Endothelial cell of umbilical vein (primary cell): ENCODE data around the gene RAD9A. TPM values are rescaled to one million over a fixed set of nuclear protein-coding genes. Genes with fewer than 3 reads are reported as not detected.

Experiments used
- Bru-seq: library from RNA; stranded (reverse); fragments of 400-500 nt; gene quantifications from one replicate; lab custom pipeline; 2021; lab: Mats Ljungman, UMichigan
- BruChase-seq, 2 experiments: library from RNA; stranded (reverse); fragments of 400-500 nt; gene quantifications; one replicate each; lab custom pipeline; 2021; lab: Mats Ljungman, UMichigan
- BruUV-seq: library from RNA; stranded (reverse); fragments of 400-500 nt; replicated peaks from 2 replicates; lab custom pipeline; 2021; lab: Mats Ljungman, UMichigan
- CTCF ChIA-PET: fragments of 300-600, 350-600 bp; sonication (Branson Sonifier 250); formaldehyde crosslinking; loops from one replicate; lab custom pipeline; 2021; ENCODE audit warnings: antibody characterized with exemption, inconsistent platforms; lab: Charles Lee
- POLR2A ChIA-PET: fragments of 300-600, 350-600 bp; sonication (Branson Sonifier 250); formaldehyde crosslinking; loops from one replicate; lab custom pipeline; 2021; ENCODE audit warnings: antibody characterized with exemption, inconsistent platforms; lab: Charles Lee
- DNase-seq: peaks from one replicate; pipeline ENCODE4 v3.0.0-alpha.2; 2011; ENCODE audit warnings: low read depth, low spot score
- FAIRE-seq: peaks from 2 replicates; lab custom pipeline; 2011; peaks lifted over from hg19 to GRCh38; lab: Jason Lieb, UNC
- H2AFZ ChIP-seq: 2 replicates; pipeline ENCODE4 v1.6.0; 2012; ENCODE audit warnings: low read depth, low read length, control low read depth, inconsistent platforms
- H3K27ac ChIP-seq: 2 replicates; pipeline ENCODE4 v1.5.1; 2011; ENCODE audit warnings: low read depth, mild to moderate bottlenecking, control low read depth, low read length, moderate library complexity; ENCODE audit not compliant: insufficient read depth
- H3K27me3 ChIP-seq, 2 experiments: 2 replicates each; pipeline versions ENCODE4 v1.6.0 to v1.6.1; 2011; ENCODE audit warnings: low read length in 2 of 2, mixed read lengths in 1 of 2; ENCODE audit not compliant: control insufficient read depth in 2 of 2, insufficient read depth in 2 of 2
- H3K36me3 ChIP-seq, 2 experiments: 2 replicates in 1 of 2; 3 replicates in 1 of 2; pipeline ENCODE4 v1.5.1; 2011; ENCODE audit warnings: low read length in 2 of 2, mild to moderate bottlenecking in 1 of 2, moderate library complexity in 1 of 2; ENCODE audit not compliant: control insufficient read depth in 2 of 2, insufficient read depth in 2 of 2; ENCODE audit errors: extremely low read depth in 1 of 2
- H3K4me1 ChIP-seq: 3 replicates; pipeline ENCODE4 v1.5.1; 2011; ENCODE audit warnings: mild to moderate bottlenecking, low read length; ENCODE audit not compliant: control insufficient read depth, insufficient read depth; ENCODE audit errors: extremely low read depth
- H3K4me2 ChIP-seq: 2 replicates; pipeline ENCODE4 v1.6.1; 2011; ENCODE audit warnings: low read length, control low read depth, mixed read lengths; ENCODE audit not compliant: insufficient read depth
- H3K4me3 ChIP-seq, 3 experiments: fragments of 200-600 bp in 1 of 3; sonication (generic), shearing (Covaris generic) in 1 of 3; replicated peaks in 1 of 3; 2 replicates each; pipeline ENCODE4 v1.5.1; 2011 to 2016; ENCODE audit warnings: control low read depth in 3 of 3, low read length in 3 of 3, mild to moderate bottlenecking in 2 of 3, inconsistent platforms in 1 of 3, low read depth in 1 of 3, moderate library complexity in 1 of 3; ENCODE audit not compliant: insufficient read depth in 1 of 3
- H3K79me2 ChIP-seq: 2 replicates; pipeline ENCODE4 v1.6.0; 2012; ENCODE audit warnings: low read length, inconsistent platforms; ENCODE audit not compliant: control insufficient read depth, insufficient read depth
- H3K9ac ChIP-seq: replicated peaks from 2 replicates; pipeline ENCODE3; 2011; ENCODE audit warnings: low read length, control low read depth; ENCODE audit not compliant: insufficient read depth; ENCODE audit errors: extremely low read depth
- H3K9me1 ChIP-seq: replicated peaks from 3 replicates; pipeline ENCODE4 v1.6.0; 2011; ENCODE audit warnings: mild to moderate bottlenecking, low read length; ENCODE audit not compliant: control insufficient read depth, insufficient read depth; ENCODE audit errors: extremely low read depth
- H3K9me3 ChIP-seq: replicated peaks from 2 replicates; pipeline ENCODE4 v1.5.1; 2012; ENCODE audit warnings: low read length, inconsistent platforms; ENCODE audit not compliant: control insufficient read depth, insufficient read depth
- H4K20me1 ChIP-seq: replicated peaks from 2 replicates; pipeline ENCODE3; 2011; ENCODE audit warnings: mild to moderate bottlenecking, low read length; ENCODE audit not compliant: control insufficient read depth, insufficient read depth; ENCODE audit errors: extremely low read depth
- CTCF ChIP-seq, 2 donors: IDR thresholded peaks; 1 replicate in 1 of 2; 2 replicates in 1 of 2; pipeline ENCODE4 v1.5.1; 2011; ENCODE audit warnings: low read length in 2 of 2, mild to moderate bottlenecking in 2 of 2, moderate library complexity in 2 of 2, control low read depth in 1 of 2, inconsistent platforms in 1 of 2, low read depth in 1 of 2; ENCODE audit not compliant: insufficient read depth in 1 of 2; ENCODE audit errors: extremely low read depth in 1 of 2
- EZH2 ChIP-seq: IDR thresholded peaks from 2 replicates; pipeline ENCODE4 v1.6.1; 2012; ENCODE audit warnings: borderline replicate concordance, low read depth, mild to moderate bottlenecking, moderate library complexity, low read length, inconsistent platforms; ENCODE audit not compliant: severe bottlenecking
- FOS ChIP-seq: IDR thresholded peaks from 2 replicates; pipeline ENCODE4 v1.6.1; 2011; ENCODE audit warnings: mild to moderate bottlenecking, low read length, moderate library complexity, borderline replicate concordance; ENCODE audit not compliant: insufficient read depth
- GATA2 ChIP-seq: IDR thresholded peaks from 2 replicates; pipeline ENCODE4 v1.7.0; 2011; ENCODE audit warnings: low read depth, mild to moderate bottlenecking, moderate library complexity, mixed read lengths, low read length; ENCODE audit not compliant: insufficient read length, insufficient read depth
- JUN ChIP-seq: IDR thresholded peaks from 2 replicates; pipeline ENCODE4 v1.6.1; 2011; ENCODE audit warnings: borderline replicate concordance, low read depth; ENCODE audit not compliant: insufficient read length, insufficient read depth
- MAX ChIP-seq: IDR thresholded peaks from 2 replicates; pipeline ENCODE4 v1.6.1; 2011; ENCODE audit not compliant: insufficient read depth, insufficient read length
- MYC ChIP-seq: IDR thresholded peaks from one replicate; pipeline ENCODE4 v1.6.1; 2011; ENCODE audit warnings: mild to moderate bottlenecking, low read depth, low read length
- POLR2A ChIP-seq: IDR thresholded peaks from 2 replicates; pipeline ENCODE4 v1.6.1; 2012; ENCODE audit warnings: low read depth, mild to moderate bottlenecking, control low read depth, low read length
- POLR2AphosphoS5 ChIP-seq: IDR thresholded peaks from 2 replicates; pipeline ENCODE4 v1.6.1; 2012; ENCODE audit warnings: low read depth, mild to moderate bottlenecking, control low read depth, low read length, moderate library complexity; ENCODE audit not compliant: insufficient read depth
- dilution Hi-C: fragments of 300-500 bp; cut with MboI; formaldehyde crosslinking; loops from one replicate; pipeline ENCODE4 v1.15.0; 2019; ENCODE audit warnings: low sequenced_read_pairs; ENCODE audit not compliant: extremely low pct_ligation_motif_present
- intact Hi-C: fragments of 100-400 bp; cut with micrococcal nuclease; formaldehyde crosslinking; loops from one replicate; pipeline ENCODE4 v1.10.0; 2022
- long read RNA-seq: library from polyadenylated mRNA; stranded (forward); transcript quantifications from one replicate; pipeline ENCODE4 v2.0.0, GENCODE V29; 2021
- polyA minus RNA-seq, 3 experiments: library from RNA; depleted of rRNA, polyadenylated mRNA; stranded (reverse); fragments of >200 nt; gene quantifications; 1 replicate in 1 of 3; 2 replicates in 2 of 3; pipeline ENCODE4 v1.2.3, GENCODE V29; 2011
- polyA plus RNA-seq, 4 experiments: library from polyadenylated mRNA; depleted of rRNA in 3 of 4; stranded (reverse) in 3 of 4; unstranded in 1 of 4; fragments of >200 nt; gene quantifications; 2 replicates each; pipeline versions ENCODE4 v1.2.1 to v1.2.3, GENCODE V29; 2011 to 2012; ENCODE audit warnings: missing spikeins in 1 of 4
- total RNA-seq: library from RNA; stranded (reverse); gene quantifications from 2 replicates; pipeline ENCODE4 v1.2.3, GENCODE V29; 2021

Gene RAD9A
- 18.4 and 24.6 TPM in 2 replicates for total RNA-seq
- 22.2 and 25.5 TPM in 2 replicates for polyA plus RNA-seq
- polyA plus RNA-seq (2011; cell fraction: cytosol; rRNA removed) = 8.0 and 14.2 TPM in 2 replicates
- 93.4 and 97.2 TPM in 2 replicates for polyA plus RNA-seq (2011; cell fraction: nucleus; rRNA removed)
- 13.7 and 14.0 TPM in 2 replicates for polyA plus RNA-seq (2012)
- polyA minus RNA-seq = 8.2 and 9.1 TPM in 2 replicates
- 6.8 TPM for polyA minus RNA-seq (2011; cell fraction: cytosol; rRNA and poly(A)+ RNA removed)
- polyA minus RNA-seq (2011; cell fraction: nucleus; rRNA and poly(A)+ RNA removed) = 16.2 and 18.6 TPM in 2 replicates
- Bru-seq, nascent RNA = percentile 55 among the genes with signal in this experiment
- BruChase-seq, experiment 1, labeled RNA remaining after a 6-hour chase = percentile 57 among the genes with signal in this experiment
- percentile 59 among the genes with signal in this experiment for BruChase-seq, experiment 2, labeled RNA remaining after a 2-hour chase
- long read RNA-seq, partial matches to known transcripts = 1 of 12 reads
- long read RNA-seq, other reads (novel, unspliced or antisense) = 10 of 12 reads

- peak; percentile 90 for FAIRE-seq
Observed at GRCh38 chr11:67391304-67392182, at the start of gene RAD9A. TSS of gene RAD9A (plus strand) at chr11:67391986. CDS start at chr11:67392045, 59 bp downstream.

More at GRCh38 chr11:67391304-67392182, at the start of gene RAD9A:
- DNase-seq = peak; percentile 90
- H3K9ac ChIP-seq = peak within 1 kb of the TSS; percentile 79
- intact Hi-C loops (loop anchor here (1.0 kb wide), 1 partner anchor 10 kb away; the partner anchor contains the start of gene PPP1CA), dilution Hi-C loops (no loop called here)
- TSS peak; percentile 47 for BruUV-seq
- no peaks in the 10 kb centered on the region for H4K20me1 ChIP-seq
- H3K9me3 ChIP-seq = no peaks in the 10 kb centered on the region
- H3K4me2 ChIP-seq = peak within 1 kb of the TSS; percentile 90
- TF ChIP-seq JUN (no peak), POLR2AphosphoS5 (peak; percentile 94), MYC (no peak), GATA2 (no peak), FOS (no peak), CTCF (IDR thresholded peaks at IDR 0.05; ENCODE audit: extremely low read depth in 1 of 2, insufficient read depth in 1 of 2, low read depth in 1 of 2, low read length in 2 of 2) (no peak), MAX (peak; percentile 100), POLR2A (peak; percentile 82), EZH2 (no peak)
- H3K9me1 ChIP-seq = no peaks in the 10 kb centered on the region
- no peaks in the 10 kb centered on the region for H3K27me3 ChIP-seq
- peaks cover 11% of the 10 kb centered on the region for H3K4me1 ChIP-seq
- peak within 1 kb of the TSS; percentile 68 to 80 (median 76) for H3K4me3 ChIP-seq
- peaks cover 4% of the 10 kb centered on the region for H3K79me2 ChIP-seq
- CTCF ChIA-PET = interaction anchor here (0.7 to 4.8 kb wide), 14 partner anchors 10 to 113 kb away, joined by 3 to 32 read pairs (median 5); partner anchors contain the start of genes PITPNM1 and PPP1CA
- H3K27ac ChIP-seq = peak within 1 kb of the TSS; percentile 56
- POLR2A ChIA-PET = interaction anchor here (0.6 to 1.4 kb wide), 3 partner anchors 10 to 114 kb away, joined by 4 to 11 read pairs (median 8); partner anchors contain the start of genes PITPNM1 and PPP1CA
- H2AFZ ChIP-seq = peak within 1 kb of the TSS; percentile 87
- H3K36me3 ChIP-seq = peaks cover 0 to 5% of the 10 kb centered on the region in 2 experiments
